Measurements from ENCODE around the gene COX14. TPM values are rescaled to one million over a fixed set of nuclear protein-coding genes. Genes with fewer than 3 reads are reported as not detected.

The COX14 gene
- total RNA-seq, 4 donors from 2014 or later: 29.4 to 45.5 (median 34.6) TPM

GRCh38 chr12:50167049-50167828 lies 55.2 kb downstream of the COX14 start, which contains the start of gene CERS5:
Gene CERS5, minus strand, starts transcription at chr12:50167369. Its CDS starts 72 bp downstream, at chr12:50167297.
- TF ChIP-seq POLR2AphosphoS5 (IDR thresholded peaks at IDR 0.05) (peak in 1 of 3 donors; percentile 28), CTCF (IDR thresholded peaks at IDR 0.05) (peak in 1 of 2 donors; percentile 40), POLR2A (IDR thresholded peaks at IDR 0.05) (peak in 1 of 2 donors; percentile 72), EP300 (IDR thresholded peaks at IDR 0.05) (no peak)
- peak; percentile 98 to 99 for DNase-seq (ENCODE audit: low spot score in 2 of 2)
- no peaks in the 10 kb centered on the region for H3K27me3 ChIP-seq

More at GRCh38 chr12:50167049-50167828, 55.2 kb downstream of the COX14 start, which contains the start of gene CERS5:
- Histone ChIP-seq H3K36me3 (no peaks in the 10 kb centered on the region), H3K9me3 (no peaks in the 10 kb centered on the region), H3K27ac (peak within 1 kb of the TSS; percentile 88), H3K4me3 (peak within 1 kb of the TSS; percentile 72), H3K4me1 (peaks cover 21% of the 10 kb centered on the region)
- 1% methylated on average over 34 of the region's 70 CpGs for WGBS

Other genes with a start within 250 kb of the COX14 start
- under 1 TPM in 3 of 4 donors, not detected in 1; 0.38 to 0.65 (median 0.56) TPM for gene FAIM2, start 208.3 kb upstream of the COX14 start, total RNA-seq
- under 1 TPM in 1 of 4 donors, not detected in 3; 0.15 TPM for gene AQP2, start 161.5 kb upstream of the COX14 start, total RNA-seq
- 100 to 1,000 TPM; 128 to 258 (median 196) TPM for gene AQP5, start 150.4 kb upstream of the COX14 start, total RNA-seq
- gene AQP6, start 139.3 kb upstream of the COX14 start, total RNA-seq: not detected
- gene RACGAP1, start 86.7 kb upstream of the COX14 start, total RNA-seq: 10 to 100 TPM; 13.8 to 20.4 (median 16.2) TPM
- gene ASIC1, start 54.6 kb upstream of the COX14 start, total RNA-seq: 1 to 10 TPM in 3 of 4 donors, under 1 TPM in 1; 0.59 to 2.2 (median 1.5) TPM
- 10 to 100 TPM; 62.8 to 86.5 (median 69.7) TPM for gene SMARCD1, start 26.9 kb upstream of the COX14 start, total RNA-seq
- 10 to 100 TPM; 49.5 to 74.5 (median 61.8) TPM for gene GPD1, start 8.2 kb upstream of the COX14 start, total RNA-seq
- 10 to 100 TPM; 29.4 to 45.1 (median 38.9) TPM for gene CERS5, start 55.1 kb downstream of the COX14 start, total RNA-seq
- 100 to 1,000 TPM in 1 of 4 donors, 10 to 100 TPM in 3; 66.6 to 105 (median 89.6) TPM for gene LIMA1, start 171.3 kb downstream of the COX14 start, total RNA-seq

Measured in suprapubic skin (tissue), 4 donors.